ENCODE data around the gene SMARCA1.

DNA sequence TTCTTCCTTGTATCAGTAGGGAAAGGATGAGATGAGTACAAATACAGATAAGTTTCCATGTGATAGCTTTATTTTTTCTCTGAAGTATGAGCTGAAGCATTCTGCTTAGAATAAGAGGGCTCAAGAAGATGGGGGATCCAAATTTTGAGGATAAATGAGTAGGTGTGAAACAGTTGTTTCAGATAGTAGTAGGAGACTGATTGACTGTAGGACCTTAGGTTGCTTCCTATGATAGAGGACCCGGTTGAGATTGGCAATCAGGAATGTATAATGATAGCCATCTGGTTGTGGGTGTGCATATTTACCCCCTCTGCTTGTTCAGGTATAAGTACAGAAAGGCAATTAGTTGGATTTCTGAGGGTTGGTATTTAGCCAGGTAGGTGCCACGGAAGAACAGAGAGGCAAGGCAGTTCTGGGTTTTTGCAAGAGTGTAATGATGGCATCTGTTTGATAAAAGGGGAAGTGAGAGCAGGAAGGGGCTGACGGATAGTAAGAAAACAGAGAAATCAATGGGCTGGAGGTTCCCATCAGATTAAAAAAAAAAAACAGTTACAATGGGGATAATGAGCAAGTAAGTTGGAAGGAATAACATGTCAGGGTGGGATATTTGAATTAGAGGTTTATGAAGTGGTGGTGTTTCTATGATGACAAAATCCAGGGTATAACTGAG, 30.5 kb upstream of the SMARCA1 start:
- TF ChIP-seq, protein P1, sequence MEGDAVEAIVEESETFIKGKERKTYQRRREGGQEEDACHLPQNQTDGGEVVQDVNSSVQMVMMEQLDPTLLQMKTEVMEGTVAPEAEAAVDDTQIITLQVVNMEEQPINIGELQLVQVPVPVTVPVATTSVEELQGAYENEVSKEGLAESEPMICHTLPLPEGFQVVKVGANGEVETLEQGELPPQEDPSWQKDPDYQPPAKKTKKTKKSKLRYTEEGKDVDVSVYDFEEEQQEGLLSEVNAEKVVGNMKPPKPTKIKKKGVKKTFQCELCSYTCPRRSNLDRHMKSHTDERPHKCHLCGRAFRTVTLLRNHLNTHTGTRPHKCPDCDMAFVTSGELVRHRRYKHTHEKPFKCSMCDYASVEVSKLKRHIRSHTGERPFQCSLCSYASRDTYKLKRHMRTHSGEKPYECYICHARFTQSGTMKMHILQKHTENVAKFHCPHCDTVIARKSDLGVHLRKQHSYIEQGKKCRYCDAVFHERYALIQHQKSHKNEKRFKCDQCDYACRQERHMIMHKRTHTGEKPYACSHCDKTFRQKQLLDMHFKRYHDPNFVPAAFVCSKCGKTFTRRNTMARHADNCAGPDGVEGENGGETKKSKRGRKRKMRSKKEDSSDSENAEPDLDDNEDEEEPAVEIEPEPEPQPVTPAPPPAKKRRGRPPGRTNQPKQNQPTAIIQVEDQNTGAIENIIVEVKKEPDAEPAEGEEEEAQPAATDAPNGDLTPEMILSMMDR (conservative IDR thresholded peaks at IDR 0.05; ENCODE audit: low read depth, low read length), result no peak
- no peak for TF ChIP-seq EZH2 (IDR thresholded peaks at IDR 0.05; ENCODE audit: low read length, unreplicated experiment)
- no peak for TF ChIP-seq EZH2phosphoT487 (IDR thresholded peaks at IDR 0.05; ENCODE audit: borderline replicate concordance, low read length)
